Eye (tissue), 1 donor: ENCODE results near the gene ABITRAM.
"Not testable (repeated sequence)": the region's sequence is repeated elsewhere in the genome, so short reads cannot be mapped to it uniquely, and the experiment has no call there.

ENCODE experiments used
- DNase-seq: peaks from one replicate; pipeline ENCODE4 v3.0.0-alpha.2; 2015

The ABITRAM gene, protein sequence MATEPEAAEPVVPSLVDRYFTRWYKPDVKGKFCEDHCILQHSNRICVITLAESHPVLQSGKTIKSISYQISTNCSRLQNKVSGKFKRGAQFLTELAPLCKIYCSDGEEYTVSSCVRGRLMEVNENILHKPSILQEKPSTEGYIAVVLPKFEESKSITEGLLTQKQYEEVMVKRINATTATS

GRCh38 chr9:108934323-108934893 lies at the start of gene ABITRAM:
Gene ABITRAM (plus strand): TSS chr9:108934400. CDS start chr9:108934487, 87 bp downstream.
- DNase-seq, result peak; percentile 94

GRCh38 chr9:108884701-108885100 lies 49.5 kb upstream of the ABITRAM start:
- no peak for DNase-seq

GRCh38 chr9:108885643-108886348 lies 48.4 kb upstream of the ABITRAM start:
- DNase-seq, result peak; percentile 11

DNA sequence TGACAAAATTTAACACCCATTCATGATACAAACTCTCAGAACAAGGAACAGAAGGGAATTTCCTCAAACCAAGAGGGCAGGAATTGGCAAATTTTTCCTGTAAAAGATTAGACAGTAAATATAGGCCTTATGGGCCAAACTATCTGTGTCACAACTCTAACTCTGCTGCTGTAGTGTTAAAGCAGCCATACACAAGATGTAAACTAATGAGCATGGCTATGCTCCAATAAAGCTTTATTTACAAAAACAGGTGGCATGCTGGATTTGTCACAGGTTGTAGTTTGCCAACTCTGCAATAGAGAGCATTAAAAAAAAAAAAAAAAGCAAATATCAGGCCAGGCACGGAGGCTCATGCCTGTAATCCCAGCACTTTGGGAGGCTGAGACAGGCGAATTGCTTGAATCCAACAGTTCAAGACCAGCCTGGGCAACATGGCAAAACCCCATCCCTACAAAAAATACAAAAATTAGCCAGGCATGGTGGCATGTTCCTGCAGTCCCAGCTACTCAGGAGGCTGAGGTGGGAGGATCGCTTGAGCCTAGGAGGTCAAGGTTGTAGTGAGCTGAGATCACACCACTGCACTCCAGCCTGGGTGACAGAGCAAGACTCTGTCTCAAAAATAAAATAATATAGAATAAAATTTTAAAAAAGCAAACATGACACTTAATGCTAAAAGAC lies 47.5 kb upstream of the ABITRAM start:
- not testable (repeated sequence) for DNase-seq

GRCh38 chr9:108889649-108890067 lies 44.5 kb upstream of the ABITRAM start:
- no peak for DNase-seq

DNA sequence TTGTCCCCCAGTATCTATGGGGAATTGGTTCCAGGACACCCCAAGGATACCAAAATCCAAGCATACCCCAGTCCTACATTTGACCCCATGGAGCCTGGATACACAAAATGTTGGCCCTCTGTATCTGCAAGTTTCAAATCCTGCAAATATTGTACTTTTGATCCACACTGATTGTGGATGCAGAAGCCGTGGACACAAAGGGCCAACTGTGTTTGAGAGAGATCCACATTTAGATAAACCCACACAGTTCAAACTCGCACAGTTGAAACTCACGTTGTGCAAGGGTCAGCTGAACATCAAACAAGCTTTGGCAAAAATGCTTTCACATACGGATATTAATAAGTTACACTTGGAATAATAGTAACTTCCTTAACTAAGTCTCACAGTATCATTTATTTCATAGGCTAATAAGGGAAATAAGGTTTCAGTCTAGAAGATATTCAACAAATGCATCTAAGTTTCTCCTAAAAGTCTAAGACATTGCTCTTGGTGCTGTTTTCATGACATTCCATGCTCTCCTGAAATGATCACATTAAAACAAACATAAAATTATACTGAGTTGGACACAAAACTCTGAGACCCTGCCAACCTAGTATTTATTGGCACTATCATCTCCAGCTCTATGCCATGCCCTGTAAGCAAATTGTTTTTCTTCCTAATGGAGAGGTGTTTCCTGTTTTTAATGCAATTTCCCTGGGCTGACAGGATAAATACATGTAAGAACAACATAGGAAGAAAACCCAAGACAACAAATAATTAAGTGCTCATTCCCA lies 39.8 kb upstream of the ABITRAM start:
- DNase-seq, result no peak

- DNase-seq, result no peak
These were observed 36.7 kb upstream of the ABITRAM start for GRCh38 chr9:108897324-108898096.

- DNase-seq, result not testable (repeated sequence)
These were observed 35.0 kb upstream of the ABITRAM start for GRCh38 chr9:108899023-108899695.

DNA sequence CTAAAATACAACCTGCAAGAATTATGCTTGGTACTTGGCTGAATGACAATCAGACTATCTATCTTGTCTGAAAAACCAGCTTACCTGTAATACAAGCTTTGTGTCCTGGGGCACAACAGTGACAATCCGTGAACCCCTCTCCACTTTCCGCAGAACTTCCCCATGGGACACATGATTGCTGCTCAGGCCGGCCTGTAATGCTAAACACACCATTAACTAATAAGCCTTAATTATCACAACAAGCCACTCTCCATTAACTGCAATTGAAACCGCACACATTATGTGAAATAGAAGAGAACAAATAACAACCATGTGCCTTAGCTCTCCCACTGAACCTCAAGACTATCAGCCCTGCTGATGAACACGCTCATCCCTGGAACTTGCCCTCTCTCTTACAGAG lies 34.0 kb upstream of the ABITRAM start:
- DNase-seq, result no peak

- no peak for DNase-seq
These were observed 30.6 kb upstream of the ABITRAM start for GRCh38 chr9:108903420-108904103.

DNA sequence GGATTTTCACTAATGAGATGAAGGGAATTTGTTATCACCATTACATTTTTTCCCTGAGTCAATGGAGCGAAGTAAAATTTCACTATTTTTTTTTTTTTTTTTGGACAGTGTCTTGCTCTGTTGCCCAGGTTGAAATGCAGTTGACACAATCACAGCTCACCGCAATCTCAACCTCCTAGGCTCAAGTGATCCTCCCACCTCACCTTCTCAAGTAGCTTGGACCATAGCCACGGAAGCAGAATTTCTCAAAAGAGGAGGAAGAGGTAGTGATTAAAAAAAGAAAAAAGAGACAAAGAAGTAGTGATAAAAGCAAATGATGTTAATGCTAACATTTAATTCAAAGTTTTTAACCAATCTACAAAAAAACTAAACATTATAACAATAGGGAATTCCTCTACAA lies 30.0 kb upstream of the ABITRAM start:
- DNase-seq, result no peak

DNA sequence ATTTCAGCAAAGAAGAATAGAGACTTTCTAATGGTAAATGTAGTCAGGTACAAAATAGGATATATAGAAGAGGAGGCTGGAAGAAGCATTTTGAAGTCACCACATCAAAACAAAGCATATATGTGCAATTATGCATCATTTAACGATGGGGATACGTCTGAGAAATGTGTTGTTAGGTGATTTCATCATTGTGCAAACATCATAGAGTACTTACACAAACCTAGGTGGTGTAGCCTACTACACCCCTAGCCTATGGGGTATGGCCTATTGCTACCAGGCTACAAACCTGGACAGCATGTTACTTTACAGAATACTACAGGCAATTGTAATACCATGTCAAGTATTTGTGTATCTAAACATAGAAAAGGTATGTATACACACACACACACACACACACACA lies 28.7 kb upstream of the ABITRAM start:
- no peak for DNase-seq

DNA sequence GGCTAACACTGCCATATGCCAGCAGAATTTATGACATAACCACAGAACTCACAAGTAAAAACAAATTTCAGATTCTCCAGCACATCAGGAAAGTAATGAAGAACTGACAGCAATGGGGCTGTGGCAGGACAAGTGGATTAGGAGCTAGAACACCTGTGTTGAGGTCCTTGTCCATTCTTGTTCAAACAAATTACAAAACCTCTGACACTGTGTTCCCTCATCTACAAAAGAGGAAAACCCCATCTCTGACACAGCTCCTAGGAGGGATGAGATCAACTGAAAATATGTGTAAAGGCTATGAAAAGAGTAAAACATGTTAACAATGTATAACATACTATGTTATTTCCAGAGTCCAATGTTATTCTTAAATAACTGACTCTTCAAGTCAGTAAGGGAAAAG lies 23.8 kb upstream of the ABITRAM start:
- DNase-seq, result no peak

- no peak for DNase-seq
These were observed 23.3 kb upstream of the ABITRAM start for GRCh38 chr9:108910914-108911313.

DNA sequence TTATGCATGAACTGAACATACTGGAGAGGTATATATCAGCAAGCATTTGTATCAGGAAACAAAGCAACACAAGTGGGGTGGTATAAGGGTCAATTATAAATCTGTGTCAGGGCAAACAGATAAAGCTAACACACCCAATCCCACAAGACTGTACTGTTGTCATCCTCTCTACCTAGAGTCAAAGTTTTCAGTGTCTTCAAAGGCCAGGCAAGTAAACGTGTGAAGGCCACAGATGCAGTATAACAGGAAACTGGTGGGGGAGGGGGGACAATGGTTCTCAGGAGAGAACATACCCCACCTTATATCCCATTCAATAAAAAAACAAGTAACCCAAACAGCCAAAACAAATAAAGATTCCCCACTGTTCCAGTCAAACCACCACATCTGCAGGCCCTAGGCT lies 22.4 kb upstream of the ABITRAM start:
- DNase-seq, result no peak

GRCh38 chr9:108913391-108913790 lies 20.8 kb upstream of the ABITRAM start:
- DNase-seq, result no peak

DNA sequence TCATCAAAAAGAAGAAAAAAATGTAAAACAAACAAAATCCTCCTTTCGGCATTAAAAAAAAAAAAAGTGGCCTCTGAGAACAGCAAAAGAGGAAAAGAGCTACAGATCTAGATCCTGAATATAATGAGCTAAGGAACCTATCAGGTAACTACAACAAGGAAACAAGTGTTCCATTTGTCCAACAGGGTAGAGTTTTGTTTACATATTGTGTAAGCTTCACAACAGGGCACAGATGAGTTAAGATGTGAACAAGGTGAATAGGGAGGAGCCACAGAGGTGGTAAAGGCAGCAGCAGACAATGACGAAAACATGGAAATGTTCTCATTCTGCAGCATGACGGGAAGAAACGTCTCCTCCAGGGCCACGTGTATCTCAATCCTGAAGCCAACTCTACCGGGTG lies 14.7 kb upstream of the ABITRAM start:
- DNase-seq, result no peak

DNA sequence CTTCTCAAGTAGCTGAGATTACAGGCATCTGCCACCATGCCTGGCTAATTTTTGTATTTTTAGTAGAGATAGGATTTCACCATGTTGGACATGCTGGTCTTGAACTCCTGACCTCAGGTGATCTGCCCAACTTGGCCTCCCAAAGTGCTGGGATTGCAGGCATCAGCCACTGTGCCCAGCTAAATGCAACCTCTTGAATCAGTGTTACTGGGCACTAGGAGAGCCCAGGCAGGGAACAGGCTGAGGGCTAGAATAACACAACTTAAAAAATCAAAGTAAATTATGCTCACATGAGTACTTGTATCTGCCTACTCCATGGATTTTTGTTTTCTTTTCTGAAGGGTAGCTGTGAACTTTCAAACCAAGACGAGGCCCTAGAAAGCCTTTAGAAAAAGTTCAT lies 13.8 kb upstream of the ABITRAM start:
- DNase-seq, result not testable (repeated sequence)

DNA sequence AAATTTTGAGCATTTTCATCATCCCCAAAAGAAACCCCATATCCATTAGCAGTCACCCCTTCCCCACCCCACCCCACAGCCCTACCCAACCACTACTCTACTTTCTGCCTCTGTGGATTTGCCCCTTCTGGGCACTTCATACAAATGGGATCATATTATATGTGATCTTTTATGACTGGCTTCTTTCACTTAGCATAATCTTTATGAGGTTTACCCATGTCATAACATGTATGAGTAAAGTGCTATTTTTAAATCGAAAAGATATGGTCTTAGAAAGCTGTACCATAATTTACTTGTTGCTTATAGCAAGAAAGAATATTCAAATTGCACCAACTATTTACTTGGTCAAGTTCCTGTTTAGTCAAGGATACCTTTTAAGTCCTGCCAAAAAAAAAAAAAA lies 13.0 kb upstream of the ABITRAM start:
- no peak for DNase-seq

- DNase-seq, result no peak
These were observed 9.7 kb upstream of the ABITRAM start for GRCh38 chr9:108924466-108924865.

DNA sequence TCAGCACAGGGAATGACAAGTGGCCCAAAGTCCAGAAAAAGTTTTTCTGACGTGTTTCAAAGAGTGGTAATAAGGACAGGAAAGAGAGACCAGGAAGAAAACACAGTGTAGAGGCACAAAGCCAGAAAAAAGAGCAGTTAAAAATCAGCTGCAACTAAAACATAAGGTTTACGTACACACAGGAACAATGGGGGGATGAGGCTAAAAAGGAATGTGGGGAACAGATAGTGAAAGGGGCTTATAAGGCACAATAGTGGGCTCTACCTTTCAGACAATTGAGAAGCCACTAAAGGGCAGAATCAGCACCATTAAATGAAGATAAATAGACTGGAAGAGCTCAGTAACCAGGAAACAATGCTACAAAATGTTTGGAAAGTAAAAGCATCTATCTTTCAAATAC lies 5.8 kb upstream of the ABITRAM start:
- no peak for DNase-seq
